Activated CD4-positive, alpha-beta T cell treated with anti-CD3 and anti-CD28 coated beads for 36 hours (primary cell): Measurements from ENCODE around the gene GP5. TPM values are rescaled to one million over a fixed set of nuclear protein-coding genes. Genes with fewer than 3 reads are reported as not detected.

Experiments
- ATAC-seq: fragments of 200-7000 bp; cut with Tn5 transposase; one replicate; pipeline ENCODE4 v1.10.0; 2021; ENCODE audit warnings: mild to moderate bottlenecking, moderate library complexity
- CTCF ChIA-PET: fragments of 350-600 bp; sonication (Branson Sonifier 250); formaldehyde crosslinking; loops from one replicate; lab custom pipeline; 2021; ENCODE audit warnings: antibody characterized with exemption; lab: Charles Lee
- POLR2A ChIA-PET: fragments of 350-600 bp; sonication (Branson Sonifier 250); formaldehyde crosslinking; loops from one replicate; lab custom pipeline; 2021; ENCODE audit warnings: antibody characterized with exemption, inconsistent platforms; lab: Charles Lee
- DNase-seq: peaks from one replicate; pipeline ENCODE4 v3.0.0-alpha.2; 2020
- H3K27ac Mint-ChIP-seq: one replicate; pipeline ENCODE4 v1.8.0; 2021; ENCODE audit warnings: mixed read lengths
- H3K27me3 Mint-ChIP-seq: one replicate; pipeline ENCODE4 v1.8.0; 2021; ENCODE audit warnings: mixed read lengths
- H3K36me3 Mint-ChIP-seq: one replicate; pipeline ENCODE4 v1.8.0; 2021; ENCODE audit warnings: low read depth, mixed read lengths
- H3K4me1 Mint-ChIP-seq: one replicate; pipeline ENCODE4 v1.8.0; 2021; ENCODE audit warnings: mixed read lengths
- H3K4me3 Mint-ChIP-seq: one replicate; pipeline ENCODE4 v1.8.0; 2021; ENCODE audit warnings: mild to moderate bottlenecking, moderate library complexity, mixed read lengths
- H3K9me3 Mint-ChIP-seq: one replicate; pipeline ENCODE4 v1.8.0; 2021; ENCODE audit warnings: low read depth, mixed read lengths
- intact Hi-C, 2 experiments: fragments of 100-400 bp; cut with DNase I in 1 of 2; cut with micrococcal nuclease in 1 of 2; formaldehyde crosslinking; loops; one replicate each; pipeline versions ENCODE4 v1.14.2 to v1.15.1; 2022 to 2024; cut with DNase I, micrococcal nuclease
- total RNA-seq, 2 experiments: library from RNA; stranded (reverse); gene quantifications; one replicate each; pipeline ENCODE4 v1.2.3, GENCODE V29; 2021

GP5 gene
- total RNA-seq, 2 experiments from 2014 or later: 0.37 to 0.39 TPM

DNA sequence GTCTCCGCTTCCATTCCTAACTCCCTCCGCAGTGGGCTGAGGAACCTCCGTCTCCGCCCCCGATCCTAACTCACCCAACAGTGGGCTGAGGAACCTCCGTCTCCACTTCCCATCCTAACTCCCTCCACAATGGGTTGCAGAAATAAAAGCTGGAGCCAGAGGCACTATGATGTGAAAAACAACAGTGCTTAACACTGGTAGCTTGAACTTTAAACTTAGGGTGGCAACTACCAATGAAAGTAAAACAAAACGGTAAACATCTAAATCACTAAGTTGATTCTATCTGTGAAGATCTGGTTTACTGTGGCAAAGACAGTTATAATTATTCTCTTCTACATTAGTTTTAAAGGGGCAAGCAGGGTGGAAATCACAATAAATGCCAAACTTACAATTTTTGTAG, 25.9 kb upstream of the GP5 start:
- intact Hi-C loops: no loop called here
- no peak for DNase-seq
- Mint-ChIP-seq H3K27ac (no peak overlapping the region), H3K36me3 (peaks cover 39% of the 10 kb centered on the region), H3K27me3 (no peaks in the 10 kb centered on the region), H3K4me3 (no peak overlapping the region), H3K4me1 (no peaks in the 10 kb centered on the region), H3K9me3 (no peaks in the 10 kb centered on the region)
- POLR2A ChIA-PET: no interaction called here
- CTCF ChIA-PET: interaction anchor here (1.2 kb wide), 1 partner anchor 759 kb away, joined by 3 read pairs; no protein-coding TSS in a partner anchor
- ATAC-seq: no peak

- no peak overlapping the region for H3K4me3 Mint-ChIP-seq
- H3K27ac Mint-ChIP-seq: no peak overlapping the region
- no peaks in the 10 kb centered on the region for H3K27me3 Mint-ChIP-seq
- ChIA-PET CTCF (interaction anchor here (0.8 kb wide), 1 partner anchor 17 kb away, joined by 5 read pairs; no protein-coding TSS in a partner anchor), POLR2A (no interaction called here)
- H3K36me3 Mint-ChIP-seq: peaks cover 35% of the 10 kb centered on the region
- intact Hi-C loops: no loop called here
- DNase-seq: no peak
- no peaks in the 10 kb centered on the region for H3K4me1 Mint-ChIP-seq
- no peak for ATAC-seq
- H3K9me3 Mint-ChIP-seq: no peaks in the 10 kb centered on the region
These were observed 25.3 kb upstream of the GP5 start for GRCh38 chr3:194424373-194424772.

DNA sequence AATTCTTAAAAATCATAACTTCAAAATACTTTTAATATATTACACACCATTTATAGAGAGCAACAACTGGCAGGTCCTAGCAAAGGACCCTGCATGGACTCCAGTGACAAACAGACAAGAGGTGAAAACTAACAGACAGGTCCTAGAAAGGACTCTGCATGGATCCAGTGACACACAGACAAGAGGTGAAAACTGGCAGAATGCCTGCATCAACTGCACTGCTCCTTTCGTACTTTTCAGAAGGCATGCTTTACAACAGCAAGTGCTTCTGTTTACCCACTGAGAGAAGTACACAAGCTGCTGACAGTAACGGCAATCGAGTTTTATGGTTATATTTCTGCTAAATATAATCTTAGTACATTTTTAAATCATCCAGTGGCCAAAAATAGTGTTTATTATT, 24.3 kb upstream of the GP5 start:
- ChIA-PET POLR2A (no interaction called here), CTCF (interaction anchor here (0.8 to 1.5 kb wide), 2 partner anchors 18 kb away, joined by 4 to 5 read pairs; no protein-coding TSS in a partner anchor)
- no peak for ATAC-seq

GRCh38 chr3:194422188-194422587, 23.1 kb upstream of the GP5 start:
- Mint-ChIP-seq H3K27me3 (no peaks in the 10 kb centered on the region), H3K27ac (no peak overlapping the region), H3K4me3 (no peak overlapping the region), H3K9me3 (no peaks in the 10 kb centered on the region), H3K4me1 (no peaks in the 10 kb centered on the region), H3K36me3 (peaks cover 27% of the 10 kb centered on the region)
- ATAC-seq (no peak), DNase-seq (no peak)
- CTCF ChIA-PET: interaction anchor here (0.9 to 1.5 kb wide), 2 partner anchors 17 to 79 kb away, joined by 3 to 4 read pairs; no protein-coding TSS in a partner anchor
- POLR2A ChIA-PET: interaction anchor here (0.6 kb wide), 1 partner anchor 83 kb away, joined by 9 read pairs; no protein-coding TSS in a partner anchor
- intact Hi-C loops: no loop called here

More for the DNA sequence above, 24.3 kb upstream of the GP5 start:
- no peak for DNase-seq
- no peaks in the 10 kb centered on the region for H3K9me3 Mint-ChIP-seq
- intact Hi-C loops: no loop called here
- no peaks in the 10 kb centered on the region for H3K27me3 Mint-ChIP-seq
- no peaks in the 10 kb centered on the region for H3K4me1 Mint-ChIP-seq
- no peak overlapping the region for H3K4me3 Mint-ChIP-seq
- H3K27ac Mint-ChIP-seq: no peak overlapping the region
- peaks cover 30% of the 10 kb centered on the region for H3K36me3 Mint-ChIP-seq

- Mint-ChIP-seq H3K4me1 (no peaks in the 10 kb centered on the region), H3K36me3 (peaks cover 27% of the 10 kb centered on the region), H3K27ac (no peak overlapping the region), H3K27me3 (no peaks in the 10 kb centered on the region), H3K9me3 (no peaks in the 10 kb centered on the region), H3K4me3 (no peak overlapping the region)
- intact Hi-C loops: no loop called here
- ChIA-PET CTCF (interaction anchor here (0.6 kb wide), 1 partner anchor 156 kb away, joined by 3 read pairs; no protein-coding TSS in a partner anchor), POLR2A (no interaction called here)
- DNase-seq: no peak
- no peak for ATAC-seq
These were observed 19.6 kb upstream of the GP5 start for GRCh38 chr3:194418671-194419070.

DNA sequence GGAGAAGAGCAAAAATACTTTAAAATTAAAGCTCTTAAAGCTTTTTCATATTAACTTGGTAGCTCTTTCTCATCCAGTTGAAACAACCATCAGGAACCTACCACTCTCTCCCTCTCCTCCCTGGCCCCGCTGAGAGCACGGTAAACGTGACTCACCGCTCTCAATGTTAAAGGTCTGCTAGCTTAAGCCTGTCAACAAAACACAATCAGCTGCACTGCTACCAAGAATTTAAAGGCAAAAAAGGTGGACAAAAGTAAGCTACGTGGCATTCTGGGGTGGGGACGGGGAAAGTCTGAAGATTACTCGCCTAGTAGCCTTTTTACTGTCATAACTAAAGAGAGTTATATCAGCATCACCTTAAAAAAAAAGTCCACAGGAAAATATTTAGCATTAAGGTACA, 8.4 kb upstream of the GP5 start:
- POLR2A ChIA-PET: interaction anchor here (0.7 kb wide), 1 partner anchor 177 kb away, joined by 3 read pairs; no protein-coding TSS in a partner anchor
- H3K36me3 Mint-ChIP-seq: peaks cover 39% of the 10 kb centered on the region
- peak overlapping the region; percentile 74 for H3K27ac Mint-ChIP-seq
- CTCF ChIA-PET: interaction anchor here (0.6 to 6.3 kb wide), 9 partner anchors 11 to 629 kb away, joined by 3 to 90 read pairs (median 5); partner anchors contain the start of gene GP5
- no peaks in the 10 kb centered on the region for H3K9me3 Mint-ChIP-seq
- ATAC-seq (peak; percentile 79), DNase-seq (peak; percentile 77)
- H3K4me1 Mint-ChIP-seq: peaks cover 21% of the 10 kb centered on the region
- H3K27me3 Mint-ChIP-seq: no peaks in the 10 kb centered on the region
- intact Hi-C loops: loop anchor here in 1 of 2 experiments (5.0 kb wide), 2 partner anchors 165 to 185 kb away; no protein-coding TSS in a partner anchor
- no peak overlapping the region for H3K4me3 Mint-ChIP-seq

DNA sequence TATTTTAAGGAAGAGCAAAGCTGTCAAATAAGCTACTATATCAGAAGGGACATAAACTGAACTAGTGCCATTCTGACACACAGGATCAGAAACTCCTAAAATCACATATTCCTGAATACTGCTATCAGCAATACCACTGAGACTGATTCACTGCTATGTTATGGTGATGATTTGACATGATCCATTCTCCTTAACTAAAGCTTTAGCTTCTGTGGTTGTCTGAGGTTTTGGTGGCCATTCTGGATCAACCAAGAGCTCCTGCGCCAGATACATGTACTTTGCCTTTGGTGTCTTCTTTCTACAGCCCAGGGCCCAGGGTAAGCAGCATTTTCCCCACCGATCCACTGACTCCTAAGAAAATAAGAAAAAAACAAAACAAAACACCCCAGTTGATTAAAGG, 6.7 kb upstream of the GP5 start:
- intact Hi-C loops: loop anchor here in 1 of 2 experiments (5.0 kb wide), 2 partner anchors 167 to 187 kb away; no protein-coding TSS in a partner anchor
- no peak overlapping the region for H3K27ac Mint-ChIP-seq
- DNase-seq (no peak), ATAC-seq (no peak)
- no peaks in the 10 kb centered on the region for H3K9me3 Mint-ChIP-seq
- H3K27me3 Mint-ChIP-seq: no peaks in the 10 kb centered on the region
- ChIA-PET CTCF (interaction anchor here (0.6 to 6.3 kb wide), 10 partner anchors 9 to 625 kb away, joined by 3 to 90 read pairs (median 6); partner anchors contain the start of gene GP5), POLR2A (no interaction called here)
- peaks cover 19% of the 10 kb centered on the region for H3K4me1 Mint-ChIP-seq
- H3K4me3 Mint-ChIP-seq: no peak overlapping the region
- peaks cover 33% of the 10 kb centered on the region for H3K36me3 Mint-ChIP-seq

- H3K4me3 Mint-ChIP-seq: no peak overlapping the region
- H3K4me1 Mint-ChIP-seq: peaks cover 26% of the 10 kb centered on the region
- ChIA-PET POLR2A (no interaction called here), CTCF (interaction anchor here (0.6 to 6.3 kb wide), 16 partner anchors 10 to 268 kb away, joined by 3 to 90 read pairs (median 4); no protein-coding TSS in a partner anchor)
- intact Hi-C loops: loop anchor here (1.0 to 5.0 kb wide), 4 partner anchors 60 to 188 kb away; no protein-coding TSS in a partner anchor
- H3K36me3 Mint-ChIP-seq: peaks cover 24% of the 10 kb centered on the region
- no peaks in the 10 kb centered on the region for H3K27me3 Mint-ChIP-seq
- H3K9me3 Mint-ChIP-seq: no peaks in the 10 kb centered on the region
- DNase-seq: peak; percentile 59
- ATAC-seq: no peak
- peak overlapping the region; percentile 51 for H3K27ac Mint-ChIP-seq
These were observed 5.5 kb upstream of the GP5 start for GRCh38 chr3:194404365-194405140.

- Mint-ChIP-seq H3K36me3 (peaks cover 15% of the 10 kb centered on the region), H3K27ac (no peak overlapping the region), H3K4me3 (no peak overlapping the region), H3K9me3 (no peaks in the 10 kb centered on the region), H3K27me3 (peaks cover 10% of the 10 kb centered on the region), H3K4me1 (peaks cover 40% of the 10 kb centered on the region)
- intact Hi-C loops: no loop called here
- DNase-seq (no peak), ATAC-seq (no peak)
- ChIA-PET POLR2A (no interaction called here), CTCF (interaction anchor here (0.8 to 6.3 kb wide), 5 partner anchors 9 to 270 kb away, joined by 3 to 90 read pairs (median 3); partner anchors contain the start of gene LSG1)
These were observed 2.8 kb upstream of the GP5 start for GRCh38 chr3:194401868-194402329.

DNA sequence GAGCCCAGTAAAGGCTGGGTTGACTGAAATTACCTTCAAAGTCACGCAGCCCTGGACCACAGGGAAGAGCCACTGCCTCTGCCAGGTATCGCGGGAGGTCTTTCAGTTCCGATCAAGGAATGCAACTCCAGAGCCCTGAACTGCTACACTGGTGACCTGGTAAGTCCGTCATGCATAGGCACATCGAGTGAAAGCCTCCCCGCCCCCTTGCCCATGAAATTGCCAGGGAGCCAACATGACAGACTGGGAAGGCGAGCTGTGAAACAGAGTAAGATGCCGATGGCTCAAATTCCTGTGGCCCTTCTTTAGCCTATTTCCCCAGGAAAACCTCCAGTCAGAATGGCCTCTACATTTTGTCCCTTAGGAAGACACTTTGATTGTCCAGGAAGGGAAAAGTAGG, 2.3 kb upstream of the GP5 start:
- ChIA-PET CTCF (interaction anchor here (1.4 to 2.3 kb wide), 3 partner anchors 8 to 270 kb away, joined by 3 to 5 read pairs (median 4); partner anchors contain the start of gene LSG1), POLR2A (no interaction called here)
- Mint-ChIP-seq H3K4me3 (no peak overlapping the region), H3K27ac (no peak overlapping the region), H3K9me3 (no peaks in the 10 kb centered on the region), H3K27me3 (peaks cover 12% of the 10 kb centered on the region), H3K4me1 (peaks cover 44% of the 10 kb centered on the region), H3K36me3 (peaks cover 15% of the 10 kb centered on the region)
- ATAC-seq (no peak), DNase-seq (no peak)
- intact Hi-C loops: no loop called here

DNA sequence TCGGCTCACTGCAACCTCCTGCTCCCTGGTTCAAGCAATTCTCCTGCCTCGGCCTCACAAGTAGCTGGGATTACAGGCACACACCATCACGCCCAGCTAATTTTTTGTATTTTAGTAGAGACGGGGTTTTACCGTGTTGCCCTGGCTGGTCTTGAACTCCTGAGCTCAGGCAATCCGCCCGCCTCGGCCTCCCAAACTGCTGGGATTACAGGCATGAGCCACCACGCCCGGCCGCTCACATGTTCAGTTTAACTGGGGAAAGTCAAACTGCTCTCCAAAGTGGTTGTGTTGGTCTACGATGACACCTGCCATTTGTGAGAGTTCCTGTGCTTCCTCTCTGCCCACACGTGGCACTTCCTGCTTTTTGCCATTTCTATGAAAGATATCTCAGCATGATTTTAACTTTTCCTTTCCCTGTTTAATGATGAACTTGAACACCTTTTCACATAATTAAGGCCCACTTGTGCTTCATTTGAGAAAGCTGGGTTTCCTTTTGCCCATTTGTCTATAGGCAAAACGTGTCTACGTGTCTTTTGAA, 877 bp upstream of the GP5 start:
- peaks cover 7% of the 10 kb centered on the region for H3K36me3 Mint-ChIP-seq
- CTCF ChIA-PET: interaction anchor here (0.9 to 2.3 kb wide), 4 partner anchors 9 to 69 kb away, joined by 3 to 5 read pairs (median 4); no protein-coding TSS in a partner anchor
- H3K4me1 Mint-ChIP-seq: peaks cover 57% of the 10 kb centered on the region
- intact Hi-C loops: loop anchor here (5.0 kb wide), 2 partner anchors 263 to 808 kb away; partner anchors contain the start of genes HES1 (in 2 of the 2) and OPA1 (in 1 of the 2)
- ATAC-seq (no peak), DNase-seq (no peak)
- peaks cover 12% of the 10 kb centered on the region for H3K27me3 Mint-ChIP-seq
- no peaks in the 10 kb centered on the region for H3K9me3 Mint-ChIP-seq
- POLR2A ChIA-PET: interaction anchor here (0.6 kb wide), 1 partner anchor 329 kb away, joined by 3 read pairs; no protein-coding TSS in a partner anchor
- no peak overlapping the region for H3K4me3 Mint-ChIP-seq
- H3K27ac Mint-ChIP-seq: peak overlapping the region; percentile 67
